Esophagus squamous epithelium (tissue), 5 donors: ENCODE data around the gene PANK4. TPM values are rescaled to one million over a fixed set of nuclear protein-coding genes. Genes with fewer than 3 reads are reported as not detected.

ENCODE experiments used
- DNase-seq: peaks from one replicate; lab custom pipeline; 2025; lab: John Stamatoyannopoulos, UW
- H3K27ac ChIP-seq, 4 donors: fragments of 200-600 bp; sonication (generic); one replicate each; pipeline ENCODE4 v1.5.1; 2016 to 2019; ENCODE audit warnings: mild to moderate bottlenecking in 1 of 4
- H3K27me3 ChIP-seq, 4 donors: fragments of 200-600 bp; sonication (generic); 1 replicate in 3 of 4; 2 replicates in 1 of 4; pipeline versions ENCODE4 v1.5.1 to v1.6.0; 2017 to 2021; ENCODE audit warnings: antibody characterized with exemption in 1 of 4
- H3K36me3 ChIP-seq, 3 donors: fragments of 200-600 bp; sonication (generic); one replicate each; pipeline ENCODE4 v1.5.1; 2016 to 2019
- H3K4me1 ChIP-seq, 3 donors: fragments of 200-600 bp; sonication (generic); one replicate each; pipeline ENCODE4 v1.5.1; 2017 to 2019
- H3K4me3 ChIP-seq, 4 donors: fragments of 200-600 bp; sonication (generic); 1 replicate in 3 of 4; 2 replicates in 1 of 4; pipeline ENCODE4 v1.5.1; 2016 to 2019; ENCODE audit warnings: mild to moderate bottlenecking in 2 of 4, moderate library complexity in 1 of 4
- H3K9me3 ChIP-seq, 3 donors: fragments of 200-600 bp; sonication (generic); one replicate each; pipeline ENCODE4 v1.5.1; 2016 to 2019
- CTCF ChIP-seq, 6 experiments: fragments of 450-650 bp in 4 of 6; fragments of 200-600 bp in 2 of 6; sonication (generic) in 2 of 6; IDR thresholded peaks; one replicate each; pipeline ENCODE4 v1.5.1; 2016 to 2019; ENCODE audit warnings: antibody characterized with exemption in 6 of 6, mild to moderate bottlenecking in 4 of 6, moderate library complexity in 4 of 6
- POLR2A ChIP-seq, 4 donors: fragments of 450-650 bp; IDR thresholded peaks; one replicate each; pipeline ENCODE4 v1.6.1; 2017; ENCODE audit warnings: antibody characterized with exemption in 4 of 4, mild to moderate bottlenecking in 4 of 4, moderate library complexity in 3 of 4
- WGBS, 2 donors: methylation state at CpG; one replicate each; pipeline ENCODE4 v1.1.5; 2018; 5-methylcytosine and 5-hydroxymethylcytosine counted together
- intact Hi-C: fragments of 100-400 bp; cut with DNase I; formaldehyde crosslinking; loops from one replicate; pipeline ENCODE4 v1.15.0; 2022
- total RNA-seq, 4 donors: library from RNA; depleted of rRNA; stranded (reverse); fragments of >200 nt; gene quantifications; one replicate each; pipeline ENCODE4 v1.1.0, GENCODE V29; 2016
- donor health status: DM: yes; HTN: yes; CAD: no.

Gene PANK4
- total RNA-seq, 4 donors from 2014 or later = 11.8 to 29.1 (median 17.0) TPM

- 39% methylated on average over 5 of the region's 18 CpGs; no CpG with 5 or more reads in 1 of the 2 donors for WGBS, 2 donors
- intact Hi-C loops = no loop called here
- TF ChIP-seq POLR2A (IDR thresholded peaks at IDR 0.05) = no peak
- no peak for TF ChIP-seq CTCF (IDR thresholded peaks at IDR 0.05)
- no peak for DNase-seq
- peaks cover 0 to 100% (median 0%) of the 10 kb centered on the region in 4 donors for H3K27me3 ChIP-seq
- peak overlapping the region in 1 of 4 donors; percentile 5 for H3K4me3 ChIP-seq
- H3K36me3 ChIP-seq = no peaks in the 10 kb centered on the region
- H3K9me3 ChIP-seq = no peaks in the 10 kb centered on the region
- H3K27ac ChIP-seq = peak overlapping the region in 3 of 4 donors; percentile 4 to 63 (median 49)
- H3K4me1 ChIP-seq = peaks cover 53 to 80% (median 55%) of the 10 kb centered on the region in 3 donors
These were observed 8.5 kb upstream of the PANK4 start for GRCh38 chr1:2534687-2535441.

GRCh38 chr1:2534315-2534686 is 7.9 kb upstream of the PANK4 start:
- no peak overlapping the region for H3K4me3 ChIP-seq
- no peak for DNase-seq
- H3K36me3 ChIP-seq = no peaks in the 10 kb centered on the region
- no peaks in the 10 kb centered on the region for H3K9me3 ChIP-seq
- 21% methylated on average over 2 of the region's 7 CpGs; no CpG with 5 or more reads in 1 of the 2 donors for WGBS, 2 donors
- TF ChIP-seq POLR2A (IDR thresholded peaks at IDR 0.05) = no peak
- TF ChIP-seq CTCF (IDR thresholded peaks at IDR 0.05) = no peak
- H3K27me3 ChIP-seq = peaks cover 0 to 99% (median 0%) of the 10 kb centered on the region in 4 donors
- intact Hi-C loops = no loop called here
- H3K4me1 ChIP-seq = peaks cover 55 to 86% (median 61%) of the 10 kb centered on the region in 3 donors
- peak overlapping the region; percentile 4 to 63 (median 43) for H3K27ac ChIP-seq

GRCh38 chr1:2533365-2533764 is 7.0 kb upstream of the PANK4 start:
- 52 to 53% methylated on average over 4 to 6 of the region's 11 CpGs for WGBS, 2 donors
- intact Hi-C loops = no loop called here
- Histone ChIP-seq H3K4me1 (peaks cover 63 to 95% (median 69%) of the 10 kb centered on the region in 3 donors), H3K36me3 (no peaks in the 10 kb centered on the region), H3K4me3 (no peak overlapping the region), H3K27ac (peak overlapping the region in 3 of 4 donors; percentile 5 to 39 (median 11)), H3K9me3 (no peaks in the 10 kb centered on the region), H3K27me3 (peaks cover 0 to 98% (median 0%) of the 10 kb centered on the region in 4 donors)
- TF ChIP-seq POLR2A (IDR thresholded peaks at IDR 0.05) (no peak), CTCF (IDR thresholded peaks at IDR 0.05) (no peak)
- DNase-seq = no peak

GRCh38 chr1:2532485-2533160 is 6.2 kb upstream of the PANK4 start:
- Histone ChIP-seq H3K4me3 (no peak overlapping the region), H3K27me3 (peaks cover 0 to 98% (median 0%) of the 10 kb centered on the region in 4 donors), H3K27ac (peak overlapping the region in 3 of 4 donors; percentile 5 to 39 (median 11)), H3K36me3 (no peaks in the 10 kb centered on the region), H3K9me3 (no peaks in the 10 kb centered on the region), H3K4me1 (peaks cover 69 to 98% (median 74%) of the 10 kb centered on the region in 3 donors)
- TF ChIP-seq POLR2A (IDR thresholded peaks at IDR 0.05) (no peak), CTCF (IDR thresholded peaks at IDR 0.05) (no peak)
- no peak for DNase-seq
- 60 to 67% methylated on average over 5 to 7 of the region's 23 CpGs for WGBS, 2 donors
- intact Hi-C loops = no loop called here
